ENCODE data around the gene EVI5.

Gene EVI5

DNA sequence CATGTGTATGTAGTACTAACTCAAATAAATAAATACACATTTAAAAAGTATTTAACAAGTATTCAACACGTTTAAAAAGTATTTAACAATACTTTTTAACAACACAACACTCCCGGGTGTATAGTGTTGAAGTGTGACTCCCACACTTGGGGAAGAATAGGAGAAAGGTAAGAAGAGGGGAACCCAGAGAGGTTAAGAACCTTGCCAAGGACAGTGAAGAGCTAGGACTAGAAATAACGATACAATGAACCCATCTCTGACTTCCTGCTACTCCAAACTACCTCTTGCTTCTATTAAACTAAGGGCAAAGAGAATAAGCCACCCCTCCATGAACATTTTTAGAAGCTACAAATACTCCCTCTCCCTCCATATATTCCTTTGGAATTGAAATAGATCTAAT, 296.5 kb downstream of the EVI5 start:
- Histone ChIP-seq H3K4me1 (no peaks in the 10 kb centered on the region), H3K27me3 (ENCODE audit: control insufficient read depth, insufficient read depth, low read length) (peaks cover 17% of the 10 kb centered on the region), H2AFZ (no peak overlapping the region), H3K9me3 (ENCODE audit: control insufficient read depth, low read length) (no peaks in the 10 kb centered on the region), H3K36me3 (ENCODE audit: control insufficient read depth, insufficient read depth, low read length) (no peaks in the 10 kb centered on the region), H3K9ac (no peak overlapping the region), H3K4me2 (ENCODE audit: low read length) (no peak overlapping the region), H3K4me3 (ENCODE audit: low read depth, low read length) (no peak overlapping the region), H3K79me2 (no peaks in the 10 kb centered on the region), H3K27ac (no peak overlapping the region)
- TF ChIP-seq, protein P1, sequence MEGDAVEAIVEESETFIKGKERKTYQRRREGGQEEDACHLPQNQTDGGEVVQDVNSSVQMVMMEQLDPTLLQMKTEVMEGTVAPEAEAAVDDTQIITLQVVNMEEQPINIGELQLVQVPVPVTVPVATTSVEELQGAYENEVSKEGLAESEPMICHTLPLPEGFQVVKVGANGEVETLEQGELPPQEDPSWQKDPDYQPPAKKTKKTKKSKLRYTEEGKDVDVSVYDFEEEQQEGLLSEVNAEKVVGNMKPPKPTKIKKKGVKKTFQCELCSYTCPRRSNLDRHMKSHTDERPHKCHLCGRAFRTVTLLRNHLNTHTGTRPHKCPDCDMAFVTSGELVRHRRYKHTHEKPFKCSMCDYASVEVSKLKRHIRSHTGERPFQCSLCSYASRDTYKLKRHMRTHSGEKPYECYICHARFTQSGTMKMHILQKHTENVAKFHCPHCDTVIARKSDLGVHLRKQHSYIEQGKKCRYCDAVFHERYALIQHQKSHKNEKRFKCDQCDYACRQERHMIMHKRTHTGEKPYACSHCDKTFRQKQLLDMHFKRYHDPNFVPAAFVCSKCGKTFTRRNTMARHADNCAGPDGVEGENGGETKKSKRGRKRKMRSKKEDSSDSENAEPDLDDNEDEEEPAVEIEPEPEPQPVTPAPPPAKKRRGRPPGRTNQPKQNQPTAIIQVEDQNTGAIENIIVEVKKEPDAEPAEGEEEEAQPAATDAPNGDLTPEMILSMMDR (IDR thresholded peaks at IDR 0.05), result no peak

DNA sequence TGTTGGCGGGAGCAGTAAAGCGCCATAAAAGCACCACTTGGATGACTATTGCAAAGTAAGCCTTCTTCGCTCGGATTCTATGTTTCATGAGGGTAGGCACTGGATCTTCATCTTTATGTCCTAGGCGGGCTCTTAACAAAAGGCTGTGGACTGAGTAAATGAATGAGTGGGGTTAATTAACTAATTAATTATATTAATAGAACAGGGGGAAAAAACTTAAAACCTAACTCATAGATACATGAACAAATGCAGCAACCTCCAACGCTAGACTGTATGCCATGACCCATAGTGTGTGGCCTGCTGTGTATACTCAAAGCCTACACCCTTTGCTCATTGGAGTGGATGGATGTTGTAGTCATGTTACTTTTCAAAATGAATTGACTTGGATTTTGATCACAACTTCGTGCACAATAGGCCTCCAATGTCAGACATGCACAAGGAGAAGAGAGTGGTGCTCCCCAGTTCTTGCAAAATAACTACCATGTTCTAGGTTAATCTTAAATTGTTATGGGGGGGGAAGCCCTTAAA, 297.8 kb downstream of the EVI5 start:
- TF ChIP-seq, protein P1 (IDR thresholded peaks at IDR 0.05), result no peak
- no peaks in the 10 kb centered on the region for H3K79me2 ChIP-seq
- H3K27ac ChIP-seq, result no peak overlapping the region
- no peak overlapping the region for H2AFZ ChIP-seq
- H3K4me1 ChIP-seq, result no peaks in the 10 kb centered on the region
- no peaks in the 10 kb centered on the region for H3K36me3 ChIP-seq (ENCODE audit: control insufficient read depth, insufficient read depth, low read length)
- H3K4me3 ChIP-seq (ENCODE audit: low read depth, low read length), result no peak overlapping the region
- H3K9ac ChIP-seq, result no peak overlapping the region
- peaks cover 22% of the 10 kb centered on the region for H3K27me3 ChIP-seq (ENCODE audit: control insufficient read depth, insufficient read depth, low read length)
- peak overlapping the region; percentile 61 for H3K4me2 ChIP-seq (ENCODE audit: low read length)
- no peaks in the 10 kb centered on the region for H3K9me3 ChIP-seq (ENCODE audit: control insufficient read depth, low read length)

DNA sequence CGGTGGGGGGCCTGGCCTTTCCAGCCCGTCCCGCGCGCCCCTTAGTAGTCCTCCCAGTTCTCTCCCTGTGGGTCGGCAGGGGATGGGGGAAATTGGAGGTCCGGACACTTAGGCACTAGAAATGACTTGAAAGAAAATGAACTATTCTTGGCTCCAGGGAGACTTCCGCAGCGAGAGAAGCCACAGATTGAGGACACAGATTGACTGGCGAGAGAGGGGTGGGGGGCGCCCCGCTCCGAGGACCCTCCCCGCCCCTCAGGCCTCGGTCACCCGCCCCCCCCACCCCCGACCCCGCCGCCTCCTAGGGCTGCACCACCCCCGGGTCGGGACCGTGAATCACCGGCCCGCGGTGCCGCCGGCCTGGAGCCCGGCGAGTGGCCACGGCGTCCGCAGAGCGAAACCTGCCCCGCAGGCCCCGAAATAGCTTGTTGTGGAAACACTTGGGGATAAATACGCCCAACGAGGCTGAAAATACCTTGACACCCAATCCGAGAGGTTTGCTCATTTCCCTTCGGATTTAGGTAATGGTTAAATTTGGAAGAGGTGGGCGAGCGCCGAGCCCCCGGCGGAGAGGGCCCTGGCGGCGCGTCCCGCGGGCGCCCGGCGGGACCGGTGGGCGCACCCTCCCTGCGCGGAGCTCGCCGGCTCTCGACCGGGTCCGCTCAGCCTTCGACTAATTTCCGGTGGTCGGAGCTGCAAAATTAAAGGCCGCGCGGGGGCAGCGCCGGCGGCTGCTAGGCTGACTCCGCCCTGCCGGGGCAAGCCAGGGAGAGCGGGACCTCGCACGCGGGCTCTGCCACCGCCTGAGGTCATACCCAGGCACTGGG, 298.4 kb downstream of the EVI5 start, which contains the start of gene GFI1:
Gene GFI1, minus strand, starts transcription at position 675 of the 827 bp plus-strand sequence. CDS start 3,438 bp downstream, outside the sequence.
- TF ChIP-seq, protein P1 (IDR thresholded peaks at IDR 0.05), result no peak
- Histone ChIP-seq H3K9me3 (ENCODE audit: control insufficient read depth, low read length) (no peaks in the 10 kb centered on the region), H3K4me2 (ENCODE audit: low read length) (peak within 1 kb of the TSS; percentile 80), H3K79me2 (no peaks in the 10 kb centered on the region), H2AFZ (peak within 1 kb of the TSS; percentile 60), H3K9ac (no peak within 1 kb of the TSS), H3K27me3 (ENCODE audit: control insufficient read depth, insufficient read depth, low read length) (peaks cover 27% of the 10 kb centered on the region), H3K36me3 (ENCODE audit: control insufficient read depth, insufficient read depth, low read length) (no peaks in the 10 kb centered on the region), H3K4me1 (no peaks in the 10 kb centered on the region), H3K27ac (no peak within 1 kb of the TSS), H3K4me3 (ENCODE audit: low read depth, low read length) (peak within 1 kb of the TSS; percentile 49)

DNA sequence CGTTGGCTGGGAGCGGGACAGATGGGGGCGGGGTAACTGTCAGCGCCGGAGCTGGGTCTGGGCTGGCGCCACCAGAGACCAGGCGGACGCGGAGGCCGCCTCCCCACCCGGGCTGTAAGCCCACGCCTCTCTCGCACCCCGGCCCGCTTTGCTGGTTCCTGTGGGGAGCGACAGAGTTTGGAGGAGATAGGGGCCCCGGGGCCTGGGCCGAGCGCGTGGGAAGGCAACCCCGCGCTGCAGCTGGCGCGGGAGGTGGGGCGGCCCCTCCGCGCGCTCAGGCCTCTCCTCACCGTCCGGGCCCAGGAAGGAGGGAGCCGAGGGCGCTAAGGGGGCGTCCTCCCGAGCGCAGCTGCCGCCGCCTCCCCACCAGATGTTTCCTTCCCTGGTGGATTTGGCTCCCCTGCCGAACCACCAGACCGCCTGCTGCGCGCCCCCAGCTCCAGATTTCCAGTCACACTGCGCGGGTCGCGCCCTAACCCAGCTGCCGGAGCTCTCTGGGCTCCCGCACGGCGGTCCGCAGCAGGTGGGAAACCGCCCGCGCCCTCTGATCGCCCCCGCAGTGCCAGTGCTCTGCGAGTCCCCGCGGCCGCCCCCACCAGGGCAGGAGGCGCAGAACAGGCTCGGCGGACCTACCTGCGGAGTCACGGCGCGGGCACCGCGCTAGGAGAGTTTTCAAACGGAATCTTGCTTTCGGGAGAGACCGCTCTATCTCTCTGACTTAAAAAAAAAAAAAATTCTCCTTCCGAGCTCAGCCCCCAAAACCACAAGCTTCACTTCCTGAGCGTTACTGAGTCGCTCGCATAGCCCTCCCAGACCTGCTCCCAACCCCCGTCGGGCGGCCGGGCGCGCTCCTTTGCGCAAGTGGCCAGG, 299.3 kb downstream of the EVI5 start:
- peak overlapping the region; percentile 60 for H2AFZ ChIP-seq
- H3K9ac ChIP-seq, result no peak overlapping the region
- no peak overlapping the region for H3K27ac ChIP-seq
- H3K79me2 ChIP-seq, result no peaks in the 10 kb centered on the region
- peak overlapping the region; percentile 49 for H3K4me3 ChIP-seq (ENCODE audit: low read depth, low read length)
- H3K36me3 ChIP-seq (ENCODE audit: control insufficient read depth, insufficient read depth, low read length), result no peaks in the 10 kb centered on the region
- no peaks in the 10 kb centered on the region for H3K9me3 ChIP-seq (ENCODE audit: control insufficient read depth, low read length)
- peaks cover 27% of the 10 kb centered on the region for H3K27me3 ChIP-seq (ENCODE audit: control insufficient read depth, insufficient read depth, low read length)
- no peaks in the 10 kb centered on the region for H3K4me1 ChIP-seq
- H3K4me2 ChIP-seq (ENCODE audit: low read length), result peak overlapping the region; percentile 80
- TF ChIP-seq, protein P1 (IDR thresholded peaks at IDR 0.05), result no peak
